Epithelial cell of esophagus (primary cell): Measurements from ENCODE around the gene KCNK4.

Experiments used
- DNase-seq: peaks from one replicate; pipeline ENCODE4 v3.0.0; 2010; ENCODE audit warnings: low read depth
- H3K4me3 ChIP-seq: 2 replicates; pipeline ENCODE4 v1.5.1; 2011; ENCODE audit warnings: mild to moderate bottlenecking, low read length, control low read depth
- CTCF ChIP-seq: IDR thresholded peaks from 2 replicates; pipeline ENCODE4 v1.5.1; 2011; ENCODE audit warnings: low read depth, mild to moderate bottlenecking, low read length, control low read depth, inconsistent platforms; ENCODE audit not compliant: insufficient read depth; ENCODE audit errors: missing control alignments

KCNK4 gene

GRCh38 chr11:64295760-64296159 is 4.7 kb downstream of the KCNK4 start:
- no peak for DNase-seq
- TF ChIP-seq CTCF = no peak
- no peak overlapping the region for H3K4me3 ChIP-seq

GRCh38 chr11:64296236-64296635 is 5.1 kb downstream of the KCNK4 start:
- DNase-seq = peak; percentile 55
- no peak overlapping the region for H3K4me3 ChIP-seq
- no peak for TF ChIP-seq CTCF

- no peak for DNase-seq
- no peak overlapping the region for H3K4me3 ChIP-seq
- TF ChIP-seq CTCF = no peak
Measured at GRCh38 chr11:64296830-64297698, 6.0 kb downstream of the KCNK4 start.

- H3K4me3 ChIP-seq = no peak overlapping the region
- DNase-seq = no peak
- no peak for TF ChIP-seq CTCF
Measured at GRCh38 chr11:64297699-64298358, 6.7 kb downstream of the KCNK4 start.

GRCh38 chr11:64298966-64299846 is 8.1 kb downstream of the KCNK4 start:
- TF ChIP-seq CTCF = no peak
- H3K4me3 ChIP-seq = no peak overlapping the region
- DNase-seq = no peak

- TF ChIP-seq CTCF = no peak
- peak within 1 kb of the TSS; percentile 35 for H3K4me3 ChIP-seq
- DNase-seq = no peak
Measured at GRCh38 chr11:64299847-64300648, 8.9 kb downstream of the KCNK4 start, which contains the start of gene CATSPERZ. Gene CATSPERZ, plus strand, starts transcription at chr11:64300358. Its CDS starts 53 bp downstream, at chr11:64300411.
